Activated CD4-positive, alpha-beta T cell treated with anti-CD3 and anti-CD28 coated beads, Interleukin-2, amount 50 U/mL, for 1 hour (primary cell): ENCODE measurements around the gene PPP6R2.

Experiments used
- DNase-seq: peaks from one replicate; pipeline ENCODE4 v3.0.0-alpha.2; 2020

The PPP6R2 gene

GRCh38 chr22:50306753-50307749 lies 36.1 kb upstream of the PPP6R2 start, which contains the start of gene PLXNB2:
Gene PLXNB2, minus strand, starts transcription at chr22:50307646. Its CDS starts 17,062 bp downstream, at chr22:50290584.
- DNase-seq, result no peak

- no peak for DNase-seq
Measured at GRCh38 chr22:50307890-50308596, 35.1 kb upstream of the PPP6R2 start.

GRCh38 chr22:50308597-50308935 lies 34.6 kb upstream of the PPP6R2 start:
- no peak for DNase-seq

GRCh38 chr22:50308986-50309600 lies 34.0 kb upstream of the PPP6R2 start:
- no peak for DNase-seq

- no peak for DNase-seq
Measured at GRCh38 chr22:50309601-50309991, 33.5 kb upstream of the PPP6R2 start.

- no peak for DNase-seq
Measured at GRCh38 chr22:50310031-50310722, 33.0 kb upstream of the PPP6R2 start.

GRCh38 chr22:50310949-50311444 lies 32.1 kb upstream of the PPP6R2 start:
- no peak for DNase-seq

DNA sequence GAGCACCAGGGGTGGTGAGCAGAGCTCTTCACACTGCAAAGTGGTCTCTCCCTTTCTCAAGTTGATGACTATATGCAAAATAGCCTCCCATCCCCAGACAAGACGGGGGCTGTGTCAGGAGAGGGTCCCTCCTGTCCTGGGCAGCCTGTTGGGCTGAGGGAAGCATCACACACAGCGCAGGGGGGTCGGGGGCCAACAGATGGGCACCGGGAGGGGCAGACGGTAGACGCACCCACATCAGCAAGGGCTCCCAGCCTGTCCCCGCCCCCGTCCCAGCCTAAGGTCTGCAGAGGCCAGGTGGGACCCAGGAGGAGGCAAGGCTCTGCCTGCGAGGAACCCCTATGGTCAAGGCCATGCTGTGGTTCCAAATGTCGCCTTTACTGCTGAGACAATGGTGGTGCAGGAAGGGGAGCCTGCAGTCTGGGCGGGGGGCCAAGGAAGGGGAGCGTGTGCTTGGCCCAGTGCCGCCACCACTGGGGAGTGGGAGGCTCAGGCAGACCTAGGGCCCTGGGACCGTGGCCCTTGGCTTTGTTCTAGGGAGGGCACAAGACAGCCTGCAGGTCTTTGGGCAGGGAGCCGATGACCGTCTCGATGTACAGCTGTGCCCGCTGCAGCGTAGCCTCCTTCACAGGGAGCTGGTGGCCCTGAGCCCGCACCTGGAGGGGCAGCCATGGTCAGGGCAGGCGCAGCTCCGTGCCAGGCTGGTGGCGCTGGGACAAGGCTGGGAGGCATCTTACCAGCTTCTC lies 31.3 kb upstream of the PPP6R2 start:
- DNase-seq, result no peak

GRCh38 chr22:50312371-50312770 lies 30.8 kb upstream of the PPP6R2 start:
- DNase-seq, result no peak

DNA sequence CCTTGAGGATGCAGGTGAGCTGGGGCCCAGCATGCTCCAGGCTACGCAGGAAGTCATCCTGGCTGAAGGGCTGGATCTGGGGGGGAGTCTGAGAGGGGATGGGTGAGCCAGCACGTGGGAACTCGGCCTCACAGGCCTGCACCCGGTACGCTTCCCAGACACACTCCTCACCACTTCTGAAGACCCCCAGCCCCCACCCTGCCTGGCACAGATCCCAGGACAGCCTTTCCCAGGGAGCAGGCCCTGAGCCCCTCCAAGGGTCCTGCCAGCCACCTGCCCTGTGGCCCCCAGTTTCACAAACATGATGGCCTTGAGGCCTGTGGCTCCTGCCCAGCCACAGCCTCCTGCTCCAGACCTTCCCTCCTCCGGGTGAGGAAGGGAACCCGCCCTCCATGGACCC lies 30.1 kb upstream of the PPP6R2 start:
- DNase-seq, result no peak

- DNase-seq, result no peak
Measured at GRCh38 chr22:50313600-50313999, 29.5 kb upstream of the PPP6R2 start.

DNA sequence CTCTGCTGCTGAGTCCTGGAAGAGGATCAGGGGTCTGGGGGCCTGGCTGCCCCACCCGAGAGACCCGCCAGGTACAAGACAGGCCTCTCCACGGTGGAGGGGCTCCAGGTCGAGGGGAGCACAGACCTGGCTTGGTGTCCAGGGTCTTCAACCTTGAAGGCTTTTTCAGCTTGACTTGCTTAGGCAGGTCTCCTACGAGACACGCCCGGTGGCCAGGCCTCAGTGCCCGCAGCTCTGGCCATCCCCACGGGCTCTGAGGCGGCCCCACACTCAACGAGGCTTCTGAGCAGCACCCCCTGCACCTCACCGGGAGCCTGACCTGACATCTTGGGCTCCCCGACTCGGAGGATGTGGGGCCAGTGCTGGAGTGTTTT lies 29.1 kb upstream of the PPP6R2 start:
- DNase-seq, result no peak

GRCh38 chr22:50314455-50315288 lies 28.5 kb upstream of the PPP6R2 start:
- peak; percentile 61 for DNase-seq

- DNase-seq, result no peak
Measured at GRCh38 chr22:50315289-50316113, 27.6 kb upstream of the PPP6R2 start.

- no peak for DNase-seq
Measured at GRCh38 chr22:50316114-50317065, 26.7 kb upstream of the PPP6R2 start.

DNA sequence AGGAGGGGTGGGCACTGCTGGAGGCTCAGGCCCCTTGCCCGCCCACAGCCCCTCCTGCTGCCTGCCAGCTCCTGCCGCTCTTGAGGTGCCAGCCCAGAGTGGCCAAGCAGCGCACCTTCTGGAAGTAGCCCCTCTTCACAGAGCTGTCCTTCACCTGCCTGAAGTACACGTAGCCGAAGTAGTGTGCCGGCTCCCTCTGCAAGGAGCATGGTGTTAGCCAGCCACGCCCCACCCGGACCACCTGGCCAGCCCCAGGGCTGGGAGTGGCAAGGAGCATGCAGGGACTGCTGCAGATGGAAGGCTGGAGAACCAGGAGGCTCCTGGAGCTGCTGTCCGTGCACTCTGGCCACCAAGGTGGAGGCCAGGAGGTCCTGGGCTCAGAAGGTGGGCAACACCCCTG lies 25.9 kb upstream of the PPP6R2 start:
- DNase-seq, result no peak

DNA sequence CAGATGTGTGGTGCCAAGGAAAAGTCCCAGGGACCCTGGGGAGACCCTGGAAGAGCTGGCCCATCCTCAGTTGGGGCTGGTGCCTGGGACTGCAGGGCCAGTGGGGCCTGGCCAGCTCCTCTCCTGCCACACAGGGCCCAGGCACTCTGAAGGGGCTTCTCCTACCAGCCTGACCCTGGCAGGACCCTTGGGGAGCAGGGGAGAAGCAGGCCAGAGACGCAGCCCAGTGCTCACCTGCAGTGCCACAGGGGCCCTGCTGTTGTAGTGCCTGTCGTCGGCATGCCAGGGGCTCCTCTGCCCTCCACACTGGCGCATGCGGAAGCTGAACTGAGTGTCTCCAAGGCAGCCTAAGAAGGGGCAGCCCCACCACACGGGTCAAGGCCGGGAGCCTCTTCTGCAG lies 25.5 kb upstream of the PPP6R2 start:
- no peak for DNase-seq

GRCh38 chr22:50318356-50318697 lies 24.8 kb upstream of the PPP6R2 start:
- DNase-seq, result no peak
